Caco-2 (cell line): ENCODE data around the gene HDGFL3. TPM values are rescaled to one million over a fixed set of nuclear protein-coding genes. Genes with fewer than 3 reads are reported as not detected.

Experiments used
- BruUV-seq: library from RNA; stranded (reverse); fragments of 400-500 nt; replicated peaks from 2 replicates; lab custom pipeline; 2021; lab: Mats Ljungman, UMichigan
- CTCF ChIA-PET: fragments of 300-600 bp; sonication (Branson Sonifier 250); formaldehyde crosslinking; loops from one replicate; lab custom pipeline; 2022; ENCODE audit warnings: antibody characterized with exemption; lab: Charles Lee
- POLR2A ChIA-PET: fragments of 300-600 bp; sonication (Branson Sonifier 250); formaldehyde crosslinking; loops from one replicate; lab custom pipeline; 2022; ENCODE audit warnings: antibody characterized with exemption; lab: Charles Lee
- DNase-seq, 2 experiments: peaks; one replicate each; pipeline versions ENCODE4 v3.0.0 to v3.0.0-alpha.2; 2020 to 2022
- H3K27me3 ChIP-seq: replicated peaks from 2 replicates; pipeline ENCODE4 v1.6.0; 2011; ENCODE audit warnings: low read length; ENCODE audit not compliant: control insufficient read depth, insufficient read depth
- H3K36me3 ChIP-seq: 2 replicates; pipeline ENCODE4 v1.5.1; 2011; ENCODE audit warnings: low read length; ENCODE audit not compliant: control insufficient read depth, insufficient read depth
- H3K4me1 ChIP-seq: fragments of 250-450 bp; sonication (Bioruptor Pico); 2 replicates; pipeline ENCODE4 v1.5.1; 2020; ENCODE audit warnings: mild to moderate bottlenecking
- H3K4me3 ChIP-seq: 2 replicates; pipeline ENCODE4 v1.5.1; 2011; ENCODE audit warnings: low read depth, mild to moderate bottlenecking, control low read depth, low read length
- H3K9me3 ChIP-seq: fragments of 250-450 bp; sonication (Bioruptor Pico); 2 replicates; pipeline ENCODE4 v1.5.1; 2020; ENCODE audit warnings: mild to moderate bottlenecking, moderate library complexity
- H3K27ac Mint-ChIP-seq: one replicate; pipeline ENCODE4 v1.8.0; 2022; ENCODE audit warnings: mixed read lengths; ENCODE audit not compliant: unreplicated experiment
- H3K27me3 Mint-ChIP-seq: one replicate; pipeline ENCODE4 v1.8.0; 2022; ENCODE audit warnings: mixed read lengths; ENCODE audit not compliant: insufficient read depth, unreplicated experiment
- H3K36me3 Mint-ChIP-seq: one replicate; pipeline ENCODE4 v1.8.0; 2022; ENCODE audit warnings: mild to moderate bottlenecking, mixed read lengths; ENCODE audit not compliant: insufficient read depth, unreplicated experiment
- H3K4me1 Mint-ChIP-seq: one replicate; pipeline ENCODE4 v1.8.0; 2022; ENCODE audit warnings: low read depth, mixed read lengths; ENCODE audit not compliant: unreplicated experiment
- H3K4me3 Mint-ChIP-seq: one replicate; pipeline ENCODE4 v1.8.0; 2022; ENCODE audit warnings: mild to moderate bottlenecking, moderate library complexity, mixed read lengths; ENCODE audit not compliant: unreplicated experiment
- H3K9me3 Mint-ChIP-seq: one replicate; pipeline ENCODE4 v1.8.0; 2022; ENCODE audit warnings: mixed read lengths; ENCODE audit not compliant: unreplicated experiment
- CTCF ChIP-seq, 2 experiments: fragments of 200-600 bp in 1 of 2; IDR thresholded peaks; 1 replicate in 1 of 2; 2 replicates in 1 of 2; pipeline versions ENCODE4 v1.5.1 to v1.8.0; 2011 to 2022; ENCODE audit warnings: antibody characterized with exemption in 1 of 2, control low read depth in 1 of 2, inconsistent platforms in 1 of 2, low read depth in 1 of 2, low read length in 1 of 2, mild to moderate bottlenecking in 1 of 2, moderate library complexity in 1 of 2; ENCODE audit not compliant: insufficient read depth in 1 of 2, severe bottlenecking in 1 of 2, unreplicated experiment in 1 of 2
- intact Hi-C: fragments of 100-400 bp; cut with micrococcal nuclease; formaldehyde crosslinking; loops from one replicate; pipeline ENCODE4 v1.10.0; 2022; ENCODE audit not compliant: unreplicated experiment
- total RNA-seq: library from RNA; stranded (reverse); gene quantifications from 2 replicates; pipeline ENCODE4 v1.2.3, GENCODE V29; 2022

Gene HDGFL3
- total RNA-seq, 1 experiment from 2014 or later = 22.9 TPM

GRCh38 chr15:83178869-83179325 lies 28.7 kb downstream of the HDGFL3 start:
- H3K4me3 Mint-ChIP-seq = no peak overlapping the region
- H3K36me3 Mint-ChIP-seq = no peaks in the 10 kb centered on the region
- no peaks in the 10 kb centered on the region for H3K4me1 Mint-ChIP-seq
- Histone ChIP-seq H3K4me3 (no peak overlapping the region), H3K27me3 (no peaks in the 10 kb centered on the region), H3K4me1 (no peaks in the 10 kb centered on the region), H3K36me3 (no peaks in the 10 kb centered on the region), H3K9me3 (no peaks in the 10 kb centered on the region)
- intact Hi-C loops = no loop called here
- no peak overlapping the region for H3K27ac Mint-ChIP-seq
- CTCF ChIA-PET = no interaction called here
- H3K9me3 Mint-ChIP-seq = no peaks in the 10 kb centered on the region
- no peaks in the 10 kb centered on the region for H3K27me3 Mint-ChIP-seq
- BruUV-seq = no TSS peak
- no peak for DNase-seq
- POLR2A ChIA-PET = no interaction called here
- no peak for TF ChIP-seq CTCF (IDR thresholded peaks at IDR 0.05; ENCODE audit: insufficient read depth in 1 of 2, low read depth in 1 of 2, low read length in 1 of 2, severe bottlenecking in 1 of 2, unreplicated experiment in 1 of 2)

- intact Hi-C loops = no loop called here
- POLR2A ChIA-PET = no interaction called here
- H3K9me3 ChIP-seq = no peaks in the 10 kb centered on the region
- Mint-ChIP-seq H3K4me3 (no peak overlapping the region), H3K4me1 (no peaks in the 10 kb centered on the region), H3K9me3 (no peaks in the 10 kb centered on the region), H3K36me3 (no peaks in the 10 kb centered on the region), H3K27ac (no peak overlapping the region), H3K27me3 (no peaks in the 10 kb centered on the region)
- CTCF ChIA-PET = no interaction called here
- H3K4me3 ChIP-seq = no peak overlapping the region
- H3K4me1 ChIP-seq = no peaks in the 10 kb centered on the region
- TF ChIP-seq CTCF (IDR thresholded peaks at IDR 0.05; ENCODE audit: insufficient read depth in 1 of 2, low read depth in 1 of 2, low read length in 1 of 2, severe bottlenecking in 1 of 2, unreplicated experiment in 1 of 2) = no peak
- no peaks in the 10 kb centered on the region for H3K36me3 ChIP-seq
- no TSS peak for BruUV-seq
- no peak for DNase-seq
- H3K27me3 ChIP-seq = no peaks in the 10 kb centered on the region
Observed at GRCh38 chr15:83178390-83178789, 29.2 kb downstream of the HDGFL3 start.

- Histone ChIP-seq H3K27me3 (no peaks in the 10 kb centered on the region), H3K36me3 (no peaks in the 10 kb centered on the region), H3K9me3 (no peaks in the 10 kb centered on the region), H3K4me3 (no peak overlapping the region), H3K4me1 (no peaks in the 10 kb centered on the region)
- Mint-ChIP-seq H3K27me3 (no peaks in the 10 kb centered on the region), H3K9me3 (no peaks in the 10 kb centered on the region), H3K4me1 (no peaks in the 10 kb centered on the region), H3K36me3 (no peaks in the 10 kb centered on the region), H3K27ac (no peak overlapping the region), H3K4me3 (no peak overlapping the region)
- POLR2A ChIA-PET = no interaction called here
- no TSS peak for BruUV-seq
- CTCF ChIA-PET = no interaction called here
- no peak for DNase-seq
- TF ChIP-seq CTCF (IDR thresholded peaks at IDR 0.05; ENCODE audit: insufficient read depth in 1 of 2, low read depth in 1 of 2, low read length in 1 of 2, severe bottlenecking in 1 of 2, unreplicated experiment in 1 of 2) = no peak
- intact Hi-C loops = no loop called here
Observed at GRCh38 chr15:83174891-83175290, 32.7 kb downstream of the HDGFL3 start.
